NCI-H2107 (cell line): Measurements from ENCODE around the gene TAS1R3.

Experiments used
- DNase-seq: peaks from one replicate; lab custom pipeline; 2025; lab: John Stamatoyannopoulos, UW

TAS1R3 gene

GRCh38 chr1:1331068-1331965 is at the start of gene TAS1R3:
Gene TAS1R3 (plus strand): TSS chr1:1331280. CDS start chr1:1331346, 66 bp downstream.
- DNase-seq = no peak

GRCh38 chr1:1281533-1282321 is 49.4 kb upstream of the TAS1R3 start:
- no peak for DNase-seq

GRCh38 chr1:1282998-1283397 is 48.1 kb upstream of the TAS1R3 start:
- no peak for DNase-seq

- no peak for DNase-seq
Measured at GRCh38 chr1:1283821-1284220, 47.3 kb upstream of the TAS1R3 start.

- DNase-seq = no peak
Measured at GRCh38 chr1:1284221-1285101, 46.6 kb upstream of the TAS1R3 start.

- no peak for DNase-seq
Measured at GRCh38 chr1:1285102-1285571, 45.9 kb upstream of the TAS1R3 start.

- DNase-seq = no peak
Measured at GRCh38 chr1:1285611-1286311, 45.3 kb upstream of the TAS1R3 start.

- DNase-seq = no peak
Measured at GRCh38 chr1:1286313-1287261, 44.5 kb upstream of the TAS1R3 start.

- DNase-seq = no peak
Measured at GRCh38 chr1:1287288-1288110, 43.6 kb upstream of the TAS1R3 start.

GRCh38 chr1:1290238-1290731 is 40.8 kb upstream of the TAS1R3 start:
- DNase-seq = no peak

- no peak for DNase-seq
Measured at GRCh38 chr1:1291023-1291528, 40.0 kb upstream of the TAS1R3 start.

GRCh38 chr1:1291548-1292441 is 39.3 kb upstream of the TAS1R3 start:
- DNase-seq = no peak

GRCh38 chr1:1292442-1292779 is 38.7 kb upstream of the TAS1R3 start:
- no peak for DNase-seq

- DNase-seq = no peak
Measured at GRCh38 chr1:1292851-1293250, 38.2 kb upstream of the TAS1R3 start.

- DNase-seq = no peak
Measured at GRCh38 chr1:1293263-1294249, 37.5 kb upstream of the TAS1R3 start.

GRCh38 chr1:1294250-1294890 is 36.7 kb upstream of the TAS1R3 start:
- DNase-seq = no peak
